Uterus (tissue), 2 donors: ENCODE data around the gene OPN5.

Experiments
- POLR2A ChIP-seq, 2 donors: fragments of 450-650 bp; IDR thresholded peaks; one replicate each; pipeline ENCODE4 v1.6.1; 2016; ENCODE audit warnings: antibody characterized with exemption in 2 of 2, mild to moderate bottlenecking in 1 of 2, moderate library complexity in 1 of 2
- TF ChIP-seq, protein P1 (sequence below), 4 experiments: fragments of 200-600 bp in 2 of 4; fragments of 450-650 bp in 2 of 4; sonication (generic) in 2 of 4; IDR thresholded peaks; one replicate each; pipeline ENCODE4 v1.5.1; 2016 to 2019; ENCODE audit warnings: antibody characterized with exemption in 4 of 4, mild to moderate bottlenecking in 2 of 4, moderate library complexity in 1 of 4

DNA sequence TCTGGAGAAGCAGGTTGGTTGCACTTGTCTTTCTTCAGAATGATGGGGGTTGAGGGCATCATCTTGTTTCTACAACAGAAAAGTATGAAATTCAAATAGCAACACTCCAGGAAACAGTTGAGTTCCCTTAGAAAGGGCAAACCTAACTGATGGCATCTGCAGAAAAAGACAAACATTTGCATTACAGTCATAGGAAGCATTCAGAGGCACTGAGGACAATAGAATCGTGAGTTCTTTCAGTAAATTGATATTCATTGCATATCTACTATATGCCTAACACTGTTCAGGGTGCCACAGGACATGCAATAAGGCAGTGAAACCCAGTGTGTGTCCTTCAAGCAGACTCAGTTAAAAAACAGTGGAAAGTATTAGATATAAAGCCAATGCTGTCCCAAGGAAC is 41.1 kb upstream of the OPN5 start:
- TF ChIP-seq, protein P1, sequence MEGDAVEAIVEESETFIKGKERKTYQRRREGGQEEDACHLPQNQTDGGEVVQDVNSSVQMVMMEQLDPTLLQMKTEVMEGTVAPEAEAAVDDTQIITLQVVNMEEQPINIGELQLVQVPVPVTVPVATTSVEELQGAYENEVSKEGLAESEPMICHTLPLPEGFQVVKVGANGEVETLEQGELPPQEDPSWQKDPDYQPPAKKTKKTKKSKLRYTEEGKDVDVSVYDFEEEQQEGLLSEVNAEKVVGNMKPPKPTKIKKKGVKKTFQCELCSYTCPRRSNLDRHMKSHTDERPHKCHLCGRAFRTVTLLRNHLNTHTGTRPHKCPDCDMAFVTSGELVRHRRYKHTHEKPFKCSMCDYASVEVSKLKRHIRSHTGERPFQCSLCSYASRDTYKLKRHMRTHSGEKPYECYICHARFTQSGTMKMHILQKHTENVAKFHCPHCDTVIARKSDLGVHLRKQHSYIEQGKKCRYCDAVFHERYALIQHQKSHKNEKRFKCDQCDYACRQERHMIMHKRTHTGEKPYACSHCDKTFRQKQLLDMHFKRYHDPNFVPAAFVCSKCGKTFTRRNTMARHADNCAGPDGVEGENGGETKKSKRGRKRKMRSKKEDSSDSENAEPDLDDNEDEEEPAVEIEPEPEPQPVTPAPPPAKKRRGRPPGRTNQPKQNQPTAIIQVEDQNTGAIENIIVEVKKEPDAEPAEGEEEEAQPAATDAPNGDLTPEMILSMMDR (IDR thresholded peaks at IDR 0.05), result no peak
- TF ChIP-seq POLR2A (IDR thresholded peaks at IDR 0.05), result no peak
